Measurements from ENCODE around the gene CGB5.

The CGB5 gene

GRCh38 chr19:49086296-49086695 lies 42.6 kb downstream of the CGB5 start:
- no peak for DNase-seq (ENCODE audit: low spot score)

- no peak for DNase-seq (ENCODE audit: low spot score)
These were observed 47.9 kb downstream of the CGB5 start for GRCh38 chr19:49091391-49092038.

DNA sequence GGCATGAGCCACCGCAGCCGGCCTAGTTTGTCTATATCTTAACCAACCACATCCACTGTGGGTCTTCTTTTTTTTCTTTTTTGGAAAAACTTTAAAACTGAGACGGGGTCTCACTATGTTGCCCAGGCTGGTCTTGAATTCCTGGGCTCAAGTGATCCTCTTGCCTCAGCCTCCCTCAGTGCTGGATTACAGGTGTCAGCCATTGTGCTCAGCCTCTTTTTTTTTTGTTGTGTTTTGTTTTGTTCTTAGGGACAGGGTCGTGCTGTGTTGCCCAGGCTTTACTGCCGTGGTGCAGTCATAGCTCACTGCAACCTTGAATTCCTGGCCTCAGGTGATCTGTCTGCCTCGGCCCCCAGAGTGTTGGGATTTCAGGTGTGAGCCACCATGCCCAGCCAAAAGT lies 49.0 kb downstream of the CGB5 start:
- DNase-seq (ENCODE audit: low spot score) = no peak

Data from activated CD4-positive, alpha-beta T cell treated with anti-CD3 and anti-CD28 coated beads, Interleukin-2, Interleukin-4, amounts not matched to agents 100 ng/mL and 50 ng/mL, durations not matched to agents 16 hours and 8 hours (primary cell).